Measurements from ENCODE around the gene TGFB1. TPM values are rescaled to one million over a fixed set of nuclear protein-coding genes. Genes with fewer than 3 reads are reported as not detected.
A peak's percentile ranks its signal among the peaks of the same experiment; 100 is the strongest.

Gene TGFB1
- total and polyA plus RNA-seq, 2 of the 13 experiments (the other 11 are each of a cell fraction or from before 2014, with no cell fraction given), result 4.1 to 5.4 TPM

- TF ChIP-seq, protein P1, sequence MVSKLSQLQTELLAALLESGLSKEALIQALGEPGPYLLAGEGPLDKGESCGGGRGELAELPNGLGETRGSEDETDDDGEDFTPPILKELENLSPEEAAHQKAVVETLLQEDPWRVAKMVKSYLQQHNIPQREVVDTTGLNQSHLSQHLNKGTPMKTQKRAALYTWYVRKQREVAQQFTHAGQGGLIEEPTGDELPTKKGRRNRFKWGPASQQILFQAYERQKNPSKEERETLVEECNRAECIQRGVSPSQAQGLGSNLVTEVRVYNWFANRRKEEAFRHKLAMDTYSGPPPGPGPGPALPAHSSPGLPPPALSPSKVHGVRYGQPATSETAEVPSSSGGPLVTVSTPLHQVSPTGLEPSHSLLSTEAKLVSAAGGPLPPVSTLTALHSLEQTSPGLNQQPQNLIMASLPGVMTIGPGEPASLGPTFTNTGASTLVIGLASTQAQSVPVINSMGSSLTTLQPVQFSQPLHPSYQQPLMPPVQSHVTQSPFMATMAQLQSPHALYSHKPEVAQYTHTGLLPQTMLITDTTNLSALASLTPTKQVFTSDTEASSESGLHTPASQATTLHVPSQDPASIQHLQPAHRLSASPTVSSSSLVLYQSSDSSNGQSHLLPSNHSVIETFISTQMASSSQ (IDR thresholded peaks at IDR 0.05; ENCODE audit: low read depth), result no peak
- TF ChIP-seq, protein P1 (CRISPR knock-in tag; IDR thresholded peaks at IDR 0.05; ENCODE audit: borderline replicate concordance), result peak; percentile 50; the same call in 1 of the 2 replicates
- no peak for TF ChIP-seq NFAT5 (CRISPR knock-in tag; IDR thresholded peaks at IDR 0.05)
- TF ChIP-seq MAZ (IDR thresholded peaks at IDR 0.05; ENCODE audit: borderline replicate concordance, low read depth, low read length), result 0 out of 2 replicates have a peak, but pooled peaks have one; percentile 34
- TF ChIP-seq MAZ (CRISPR knock-in tag; IDR thresholded peaks at IDR 0.05; ENCODE audit: low read depth), result peak; percentile 65; the same call in 1 of the 2 replicates
- 0 out of 2 replicates have a peak, but pooled peaks have one; percentile 61 for TF ChIP-seq ZNF280D (CRISPR knock-in tag; IDR thresholded peaks at IDR 0.05)
- TF ChIP-seq, protein P2, sequence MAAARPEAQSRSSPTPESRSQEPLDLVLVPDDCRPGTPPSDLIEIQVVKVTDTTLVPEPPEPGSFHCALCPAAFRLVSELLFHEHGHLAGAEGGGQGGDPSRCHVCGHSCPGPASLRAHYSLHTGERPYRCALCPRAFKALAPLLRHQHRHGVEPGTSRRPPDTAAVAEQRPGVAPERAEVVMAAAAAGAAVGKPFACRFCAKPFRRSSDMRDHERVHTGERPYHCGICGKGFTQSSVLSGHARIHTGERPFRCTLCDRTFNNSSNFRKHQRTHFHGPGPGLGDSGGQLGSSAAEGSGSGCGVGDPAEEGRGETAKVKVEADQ (CRISPR knock-in tag; IDR thresholded peaks at IDR 0.05; ENCODE audit: borderline replicate concordance), result 0 out of 2 replicates have a peak, but pooled peaks have one; percentile 27
- TF ChIP-seq ZNF597 (CRISPR knock-in tag; IDR thresholded peaks at IDR 0.05), result no peak
- peak; percentile 64 for TF ChIP-seq TEAD3 (CRISPR knock-in tag; optimal IDR thresholded peaks at IDR 0.05; ENCODE audit: borderline replicate concordance)
- peak; percentile 71; the same call in 1 of the 2 replicates for TF ChIP-seq ZNF605 (CRISPR knock-in tag; IDR thresholded peaks at IDR 0.05)
- TF ChIP-seq ZNF224 (CRISPR knock-in tag; IDR thresholded peaks at IDR 0.05), result peak; percentile 94
- TF ChIP-seq U2AF1 (optimal IDR thresholded peaks at IDR 0.05; ENCODE audit: low read depth, low read length), result no peak
These were observed 43.6 kb upstream of the TGFB1 start, which contains the start of the genes BCKDHA and EXOSC5 (continued) for GRCh38 chr19:41397086-41398049.

Data from HepG2 (cell line).